Measurements from ENCODE around the gene LDLRAD4.

DNA sequence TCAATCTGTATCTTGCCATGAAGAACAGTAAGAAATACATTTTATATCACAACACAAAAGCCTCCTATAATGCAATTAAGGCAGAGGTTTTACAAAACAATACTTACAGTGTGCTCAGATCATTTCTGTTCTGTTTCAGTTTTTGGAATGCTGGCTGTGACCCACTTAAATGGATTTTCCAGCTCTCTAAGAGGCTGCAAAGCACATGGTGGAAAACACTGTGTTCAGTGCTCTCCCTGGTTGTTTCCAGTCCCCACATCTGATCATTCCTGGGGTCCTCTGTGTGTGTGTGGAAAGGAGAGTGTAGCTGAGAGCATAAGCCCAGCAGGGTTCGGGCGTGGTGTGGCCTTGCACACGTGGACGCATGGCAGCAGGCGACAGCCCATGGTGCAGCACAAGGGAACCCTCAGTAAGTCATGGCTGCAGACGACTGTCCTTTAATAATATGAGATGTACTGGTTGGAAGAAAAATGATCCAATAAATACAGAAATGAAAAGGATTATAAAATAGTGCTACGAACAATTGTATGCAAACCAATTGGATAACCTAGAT lies 412.2 kb downstream of the LDLRAD4 start:
- TF ChIP-seq, protein P1, sequence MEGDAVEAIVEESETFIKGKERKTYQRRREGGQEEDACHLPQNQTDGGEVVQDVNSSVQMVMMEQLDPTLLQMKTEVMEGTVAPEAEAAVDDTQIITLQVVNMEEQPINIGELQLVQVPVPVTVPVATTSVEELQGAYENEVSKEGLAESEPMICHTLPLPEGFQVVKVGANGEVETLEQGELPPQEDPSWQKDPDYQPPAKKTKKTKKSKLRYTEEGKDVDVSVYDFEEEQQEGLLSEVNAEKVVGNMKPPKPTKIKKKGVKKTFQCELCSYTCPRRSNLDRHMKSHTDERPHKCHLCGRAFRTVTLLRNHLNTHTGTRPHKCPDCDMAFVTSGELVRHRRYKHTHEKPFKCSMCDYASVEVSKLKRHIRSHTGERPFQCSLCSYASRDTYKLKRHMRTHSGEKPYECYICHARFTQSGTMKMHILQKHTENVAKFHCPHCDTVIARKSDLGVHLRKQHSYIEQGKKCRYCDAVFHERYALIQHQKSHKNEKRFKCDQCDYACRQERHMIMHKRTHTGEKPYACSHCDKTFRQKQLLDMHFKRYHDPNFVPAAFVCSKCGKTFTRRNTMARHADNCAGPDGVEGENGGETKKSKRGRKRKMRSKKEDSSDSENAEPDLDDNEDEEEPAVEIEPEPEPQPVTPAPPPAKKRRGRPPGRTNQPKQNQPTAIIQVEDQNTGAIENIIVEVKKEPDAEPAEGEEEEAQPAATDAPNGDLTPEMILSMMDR (IDR thresholded peaks at IDR 0.05) = no peak
- TF ChIP-seq POLR2A (IDR thresholded peaks at IDR 0.05) = no peak
